RWPE2 (cell line): ENCODE results near the gene PTPRK.

Experiments used
- ATAC-seq: fragments of 200-7000 bp; cut with Tn5 transposase; 3 replicates; pipeline ENCODE4 v1.9.1; 2021; ENCODE audit warnings: low read depth
- DNase-seq: peaks from one replicate; pipeline ENCODE4 v3.0.0-alpha.2; 2020; ENCODE audit warnings: low spot score
- H3K27ac ChIP-seq: fragments of 450-650 bp; 2 replicates; pipeline ENCODE4 v1.5.1; 2017; ENCODE audit warnings: mild to moderate bottlenecking; ENCODE audit not compliant: poor library complexity, severe bottlenecking
- H3K27me3 ChIP-seq: fragments of 250-450 bp; sonication (Bioruptor Pico); 2 replicates; pipeline ENCODE4 v1.5.1; 2021; ENCODE audit warnings: mild to moderate bottlenecking, moderate library complexity; ENCODE audit not compliant: insufficient read depth, poor library complexity, severe bottlenecking
- H3K36me3 ChIP-seq: fragments of 250-450 bp; sonication (Bioruptor Pico); 2 replicates; pipeline ENCODE4 v1.5.1; 2020; ENCODE audit warnings: low read depth, mild to moderate bottlenecking, moderate library complexity
- H3K4me1 ChIP-seq: fragments of 250-450 bp; sonication (Bioruptor Pico); 2 replicates; pipeline ENCODE4 v1.5.1; 2021; ENCODE audit warnings: mild to moderate bottlenecking, moderate library complexity; ENCODE audit not compliant: insufficient read depth, poor library complexity, severe bottlenecking
- H3K4me3 ChIP-seq: fragments of 250-450 bp; sonication (Bioruptor Pico); 2 replicates; pipeline ENCODE4 v1.5.1; 2021; ENCODE audit warnings: mild to moderate bottlenecking, moderate library complexity; ENCODE audit not compliant: severe bottlenecking
- H3K9me3 ChIP-seq: fragments of 250-450 bp; sonication (Bioruptor Pico); 2 replicates; pipeline ENCODE4 v1.5.1; 2021; ENCODE audit warnings: mild to moderate bottlenecking, moderate library complexity; ENCODE audit not compliant: severe bottlenecking
- TF ChIP-seq, protein P1 (sequence below): fragments of 450-650 bp; IDR thresholded peaks from one replicate; pipeline ENCODE4 v1.5.1; 2017; ENCODE audit warnings: mild to moderate bottlenecking, moderate library complexity; ENCODE audit not compliant: poor library complexity, severe bottlenecking

PTPRK gene

DNA sequence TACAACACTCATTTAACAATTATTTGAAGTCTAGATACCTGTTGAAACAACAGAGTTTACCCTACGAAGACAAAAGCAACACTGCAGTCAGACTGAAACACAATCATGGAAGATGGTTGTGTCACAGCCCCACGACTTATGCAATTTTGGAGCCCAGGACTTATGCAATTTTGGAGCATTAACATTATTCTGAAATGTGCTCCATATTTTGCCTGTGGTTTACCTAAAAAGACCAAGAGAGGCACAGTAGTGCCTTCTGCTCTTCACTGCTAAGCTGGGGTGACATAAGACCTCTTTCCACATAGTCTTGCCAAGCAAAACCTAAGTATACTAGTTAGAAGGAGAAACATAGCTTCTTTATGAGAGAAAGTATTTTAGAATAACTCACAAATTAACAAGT, 216.5 kb downstream of the PTPRK start:
- no peak overlapping the region for H3K27ac ChIP-seq
- ATAC-seq = no peak
- DNase-seq = no peak
- no peaks in the 10 kb centered on the region for H3K36me3 ChIP-seq
- no peaks in the 10 kb centered on the region for H3K4me1 ChIP-seq
- TF ChIP-seq, protein P1, sequence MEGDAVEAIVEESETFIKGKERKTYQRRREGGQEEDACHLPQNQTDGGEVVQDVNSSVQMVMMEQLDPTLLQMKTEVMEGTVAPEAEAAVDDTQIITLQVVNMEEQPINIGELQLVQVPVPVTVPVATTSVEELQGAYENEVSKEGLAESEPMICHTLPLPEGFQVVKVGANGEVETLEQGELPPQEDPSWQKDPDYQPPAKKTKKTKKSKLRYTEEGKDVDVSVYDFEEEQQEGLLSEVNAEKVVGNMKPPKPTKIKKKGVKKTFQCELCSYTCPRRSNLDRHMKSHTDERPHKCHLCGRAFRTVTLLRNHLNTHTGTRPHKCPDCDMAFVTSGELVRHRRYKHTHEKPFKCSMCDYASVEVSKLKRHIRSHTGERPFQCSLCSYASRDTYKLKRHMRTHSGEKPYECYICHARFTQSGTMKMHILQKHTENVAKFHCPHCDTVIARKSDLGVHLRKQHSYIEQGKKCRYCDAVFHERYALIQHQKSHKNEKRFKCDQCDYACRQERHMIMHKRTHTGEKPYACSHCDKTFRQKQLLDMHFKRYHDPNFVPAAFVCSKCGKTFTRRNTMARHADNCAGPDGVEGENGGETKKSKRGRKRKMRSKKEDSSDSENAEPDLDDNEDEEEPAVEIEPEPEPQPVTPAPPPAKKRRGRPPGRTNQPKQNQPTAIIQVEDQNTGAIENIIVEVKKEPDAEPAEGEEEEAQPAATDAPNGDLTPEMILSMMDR = no peak
- H3K4me3 ChIP-seq = no peak overlapping the region
- no peaks in the 10 kb centered on the region for H3K9me3 ChIP-seq
- H3K27me3 ChIP-seq = no peaks in the 10 kb centered on the region

DNA sequence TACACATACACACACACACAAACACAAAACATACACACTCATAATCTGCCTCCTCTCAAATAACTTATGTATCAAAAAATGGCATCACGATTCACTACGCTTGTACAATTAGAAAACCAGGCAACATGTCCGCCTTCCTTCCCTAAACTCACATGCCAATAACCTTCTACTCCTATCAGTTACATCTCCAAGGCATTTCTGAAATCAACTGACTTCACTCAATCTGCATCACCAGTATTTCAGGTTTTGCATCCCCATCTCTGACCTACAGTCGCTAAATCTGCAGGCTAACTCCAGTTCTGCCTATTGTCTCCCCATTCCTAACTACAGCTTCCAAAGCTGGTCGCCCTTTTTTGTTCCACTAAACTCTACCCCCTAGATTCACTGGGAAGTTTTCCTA, 217.5 kb downstream of the PTPRK start:
- Histone ChIP-seq H3K27me3 (no peaks in the 10 kb centered on the region), H3K36me3 (no peaks in the 10 kb centered on the region), H3K4me1 (no peaks in the 10 kb centered on the region), H3K4me3 (no peak overlapping the region), H3K27ac (no peak overlapping the region), H3K9me3 (no peaks in the 10 kb centered on the region)
- DNase-seq (no peak), ATAC-seq (no peak)
- TF ChIP-seq, protein P1 = no peak

DNA sequence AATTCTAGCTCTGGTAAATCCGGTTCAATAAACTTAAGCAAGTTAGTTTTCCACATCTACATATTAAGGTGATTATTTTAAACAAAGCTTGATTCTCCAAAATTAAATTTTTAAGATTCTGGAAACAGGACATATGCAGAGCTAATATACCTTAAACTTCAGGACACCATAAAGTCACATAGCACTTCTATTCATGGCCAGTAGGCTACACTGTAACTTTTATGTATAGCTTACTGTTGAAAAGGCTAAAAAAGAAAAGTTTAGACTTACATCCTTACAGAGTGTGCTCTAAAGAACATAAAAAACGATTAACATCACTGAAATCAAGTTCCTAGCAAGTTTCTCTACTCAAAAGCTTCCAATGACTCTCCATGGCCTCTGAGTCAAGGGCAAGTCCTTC, 224.7 kb downstream of the PTPRK start:
- H3K27me3 ChIP-seq = no peaks in the 10 kb centered on the region
- H3K9me3 ChIP-seq = no peaks in the 10 kb centered on the region
- TF ChIP-seq, protein P1 = no peak
- H3K36me3 ChIP-seq = peaks cover 6% of the 10 kb centered on the region; the same call in 1 of the 2 replicates
- no peaks in the 10 kb centered on the region for H3K4me1 ChIP-seq
- no peak overlapping the region for H3K4me3 ChIP-seq
- no peak for DNase-seq
- H3K27ac ChIP-seq = no peak overlapping the region
- ATAC-seq = no peak

DNA sequence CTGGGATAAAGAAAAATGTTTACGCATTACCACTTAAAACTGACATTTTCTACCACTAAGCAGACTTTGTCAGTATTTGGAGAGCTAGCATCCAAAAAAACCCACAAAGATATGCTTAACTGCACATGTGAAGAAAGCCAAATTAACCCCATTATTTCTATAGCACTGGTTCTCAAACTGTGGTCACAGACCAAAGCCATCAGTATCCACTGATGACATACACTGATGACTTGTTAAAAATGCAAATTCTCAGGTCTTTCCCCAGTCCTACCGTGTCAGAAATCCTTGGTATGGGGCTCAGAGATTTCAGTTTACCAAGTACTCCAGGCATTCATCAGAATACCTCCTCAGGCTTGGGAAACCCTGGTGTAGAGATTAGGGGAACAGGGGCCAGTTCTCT, 230.2 kb downstream of the PTPRK start:
- ATAC-seq = no peak

DNA sequence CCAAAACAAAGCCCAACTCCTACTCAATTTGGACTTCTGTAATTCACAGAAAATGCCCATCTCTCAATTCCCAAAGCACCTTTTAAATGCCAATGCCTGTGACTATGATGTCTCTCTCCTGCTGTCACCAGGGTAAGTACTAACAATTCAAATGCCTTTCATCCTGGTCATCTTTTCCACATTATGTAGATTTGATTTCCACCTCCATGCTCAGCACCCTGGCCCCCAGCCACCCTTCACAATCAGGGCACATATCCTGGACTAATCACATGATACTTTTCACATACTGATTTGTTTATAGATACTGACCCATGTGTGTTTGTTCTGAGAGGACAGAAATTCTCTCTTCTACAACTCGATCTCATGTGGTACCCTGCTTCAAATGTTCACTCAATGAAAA, 236.3 kb downstream of the PTPRK start:
- Histone ChIP-seq H3K4me3 (no peak overlapping the region), H3K27ac (no peak overlapping the region), H3K9me3 (no peaks in the 10 kb centered on the region), H3K27me3 (no peaks in the 10 kb centered on the region), H3K36me3 (no peaks in the 10 kb centered on the region), H3K4me1 (peaks cover 4% of the 10 kb centered on the region)
- TF ChIP-seq, protein P1 = no peak
- ATAC-seq (0 out of 3 replicates have a peak, but pooled peaks have one; percentile 23), DNase-seq (no peak)

More for the DNA sequence above, 230.2 kb downstream of the PTPRK start:
- H3K9me3 ChIP-seq = no peaks in the 10 kb centered on the region
- peaks cover 3% of the 10 kb centered on the region; the same call in 1 of the 2 replicates for H3K36me3 ChIP-seq
- TF ChIP-seq, protein P1 = no peak
- H3K27ac ChIP-seq = no peak overlapping the region
- no peaks in the 10 kb centered on the region for H3K4me1 ChIP-seq
- no peak overlapping the region for H3K4me3 ChIP-seq
- no peak for DNase-seq
- no peaks in the 10 kb centered on the region for H3K27me3 ChIP-seq
